ENCODE results near the gene ACSL3. TPM values are rescaled to one million over a fixed set of nuclear protein-coding genes. Genes with fewer than 3 reads are reported as not detected.

The ACSL3 gene
- total and polyA plus RNA-seq, 2 donors (not counting 1 experiment from before 2014, with no cell fraction given): 6.7 to 46.0 TPM

- Histone ChIP-seq H3K9ac (ENCODE audit: low read length) (no peak overlapping the region), H3K27me3 (replicated peaks in 1 of 4; ENCODE audit: control extremely low read depth in 1 of 4, control insufficient read depth in 3 of 4, insufficient read depth in 4 of 4, low read length in 3 of 4) (no peaks in the 10 kb centered on the region), H3K4me3 (ENCODE audit: control extremely low read depth in 1 of 5, extremely low read depth in 1 of 5, insufficient read depth in 1 of 5, low read depth in 2 of 5, low read length in 4 of 5) (no peak overlapping the region), H4K20me1 (ENCODE audit: control insufficient read depth, insufficient read depth, low read length, poor library complexity, severe bottlenecking) (no peaks in the 10 kb centered on the region), H3K79me2 (ENCODE audit: control insufficient read depth, insufficient read depth, low read length) (no peaks in the 10 kb centered on the region), H3K4me1 (ENCODE audit: control insufficient read depth in 2 of 2, insufficient read depth in 2 of 2, low read length in 2 of 2) (no peaks in the 10 kb centered on the region), H3K9me3 (ENCODE audit: control extremely low read depth in 1 of 3, control insufficient read depth in 2 of 3, insufficient read depth in 1 of 3, low read length in 2 of 3) (no peaks in the 10 kb centered on the region), H3K36me3 (replicated peaks in 1 of 2; ENCODE audit: control extremely low read depth in 1 of 2, control insufficient read depth in 1 of 2, extremely low read depth in 1 of 2, insufficient read depth in 2 of 2, low read length in 1 of 2) (peaks cover 8 to 40% of the 10 kb centered on the region in 2 experiments), H3K27ac (ENCODE audit: low read length in 2 of 2) (no peak overlapping the region), H2AFZ (ENCODE audit: insufficient read depth, low read depth, low read length, poor library complexity, severe bottlenecking) (no peak overlapping the region), H3K4me2 (replicated peaks; ENCODE audit: low read depth, low read length, poor library complexity, severe bottlenecking) (no peak overlapping the region)
- WGBS (ENCODE audit: insufficient coverage): no CpG with 5 or more reads among the region's 2 CpGs
- no peak for ATAC-seq (ENCODE audit: low read depth)
- H3K27me3 Mint-ChIP-seq: no peaks in the 10 kb centered on the region
- intact Hi-C loops (cut with micrococcal nuclease): no loop called here
- ChIA-PET POLR2A (no interaction called here), CTCF (interaction anchor here (1.9 kb wide), 1 partner anchor 9 kb away, joined by 4 read pairs; no protein-coding TSS in a partner anchor)
- H3K27ac Mint-ChIP-seq: no peak overlapping the region
- no peak overlapping the region for H3K4me3 Mint-ChIP-seq
- H3K9me3 Mint-ChIP-seq (ENCODE audit: insufficient read depth): no peaks in the 10 kb centered on the region
- TF ChIP-seq CTCF (IDR thresholded peaks at IDR 0.05): no peak
- no peak for TF ChIP-seq EZH2 (IDR thresholded peaks at IDR 0.05; ENCODE audit: borderline replicate concordance, insufficient read depth, low read depth, low read length, poor library complexity, severe bottlenecking)
- no peak for DNase-seq
- no peaks in the 10 kb centered on the region for H3K4me1 Mint-ChIP-seq
Measured at GRCh38 chr2:222930862-222931261, 70.0 kb downstream of the ACSL3 start.

DNA sequence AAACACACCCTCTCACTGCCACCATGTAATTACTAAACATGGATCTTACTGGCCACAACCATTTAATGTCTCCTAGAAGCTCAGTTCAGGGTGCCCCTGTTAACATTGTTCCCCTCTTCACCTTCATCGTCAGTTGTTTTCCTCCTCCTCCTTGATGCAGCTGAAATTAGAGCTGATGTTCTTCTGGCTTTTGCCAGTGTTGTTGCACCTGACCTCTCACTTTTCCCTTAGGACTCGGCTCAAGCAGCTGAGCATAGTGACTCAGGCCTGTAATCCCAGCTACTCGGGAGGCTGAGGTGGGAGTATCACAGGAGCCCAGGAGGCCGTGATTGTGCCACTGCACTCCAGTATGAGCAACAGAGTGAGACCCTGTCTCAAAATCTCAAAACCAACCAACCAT lies 70.8 kb downstream of the ACSL3 start:
- H3K27ac Mint-ChIP-seq: no peak overlapping the region

More for the DNA sequence above, 70.8 kb downstream of the ACSL3 start:
- Histone ChIP-seq H2AFZ (ENCODE audit: insufficient read depth, low read depth, low read length, poor library complexity, severe bottlenecking) (no peak overlapping the region), H3K27ac (ENCODE audit: low read length in 2 of 2) (no peak overlapping the region), H3K9me3 (ENCODE audit: control extremely low read depth in 1 of 3, control insufficient read depth in 2 of 3, insufficient read depth in 1 of 3, low read length in 2 of 3) (peaks cover 0 to 1% (median 0%) of the 10 kb centered on the region in 3 donors), H3K4me1 (ENCODE audit: control insufficient read depth in 2 of 2, insufficient read depth in 2 of 2, low read length in 2 of 2) (no peaks in the 10 kb centered on the region), H3K79me2 (ENCODE audit: control insufficient read depth, insufficient read depth, low read length) (no peaks in the 10 kb centered on the region), H3K9ac (ENCODE audit: low read length) (no peak overlapping the region), H3K4me2 (replicated peaks; ENCODE audit: low read depth, low read length, poor library complexity, severe bottlenecking) (no peak overlapping the region), H4K20me1 (ENCODE audit: control insufficient read depth, insufficient read depth, low read length, poor library complexity, severe bottlenecking) (no peaks in the 10 kb centered on the region), H3K36me3 (replicated peaks in 1 of 2; ENCODE audit: control extremely low read depth in 1 of 2, control insufficient read depth in 1 of 2, extremely low read depth in 1 of 2, insufficient read depth in 2 of 2, low read length in 1 of 2) (peaks cover 11 to 41% of the 10 kb centered on the region in 2 experiments), H3K4me3 (ENCODE audit: control extremely low read depth in 1 of 5, extremely low read depth in 1 of 5, insufficient read depth in 1 of 5, low read depth in 2 of 5, low read length in 4 of 5) (no peak overlapping the region), H3K27me3 (replicated peaks in 1 of 4; ENCODE audit: control extremely low read depth in 1 of 4, control insufficient read depth in 3 of 4, insufficient read depth in 4 of 4, low read length in 3 of 4) (no peaks in the 10 kb centered on the region)
- Mint-ChIP-seq H3K9me3 (ENCODE audit: insufficient read depth) (peaks cover 2% of the 10 kb centered on the region), H3K4me3 (no peak overlapping the region), H3K27me3 (no peaks in the 10 kb centered on the region), H3K4me1 (no peaks in the 10 kb centered on the region)
- intact Hi-C loops (cut with micrococcal nuclease): no loop called here
- DNase-seq: no peak
- CTCF ChIA-PET: interaction anchor here (1.9 kb wide), 1 partner anchor 8 kb away, joined by 4 read pairs; no protein-coding TSS in a partner anchor
- POLR2A ChIA-PET: no interaction called here
- WGBS (ENCODE audit: insufficient coverage): 94% methylated on average over 3 of the region's 4 CpGs
- TF ChIP-seq CTCF (IDR thresholded peaks at IDR 0.05) (no peak), EZH2 (IDR thresholded peaks at IDR 0.05; ENCODE audit: borderline replicate concordance, insufficient read depth, low read depth, low read length, poor library complexity, severe bottlenecking) (no peak)
- no peak for ATAC-seq (ENCODE audit: low read depth)
